Measurements from ENCODE around the gene RFC4. TPM values are rescaled to one million over a fixed set of nuclear protein-coding genes. Genes with fewer than 3 reads are reported as not detected.

The RFC4 gene
- total RNA-seq, 1 donor from 2014 or later = 7.7 TPM

GRCh38 chr3:186787642-186788481 is 18.4 kb downstream of the RFC4 start:
- DNase-seq (ENCODE audit: low read depth in 2 of 2) = no peak

GRCh38 chr3:186786922-186787321 is 19.4 kb downstream of the RFC4 start:
- no peak for DNase-seq (ENCODE audit: low read depth in 2 of 2)

- DNase-seq (ENCODE audit: low read depth in 2 of 2) = no peak
Measured at GRCh38 chr3:186785495-186786018, 20.7 kb downstream of the RFC4 start.

- DNase-seq (ENCODE audit: low read depth in 2 of 2) = no peak
Measured at GRCh38 chr3:186784820-186785494, 21.3 kb downstream of the RFC4 start.

- DNase-seq (ENCODE audit: low read depth in 2 of 2) = peak; percentile 87 to 91
Measured at GRCh38 chr3:186783731-186784515, 22.4 kb downstream of the RFC4 start.

- DNase-seq (ENCODE audit: low read depth in 2 of 2) = peak; percentile 93 to 95
Measured at GRCh38 chr3:186783058-186783730, 23.1 kb downstream of the RFC4 start, which contains the start of gene EIF4A2. Gene EIF4A2 (plus strand): TSS chr3:186783577. CDS start chr3:186783611, 34 bp downstream.

GRCh38 chr3:186782542-186783057 is 23.7 kb downstream of the RFC4 start:
- no peak for DNase-seq (ENCODE audit: low read depth in 2 of 2)

- no peak for DNase-seq (ENCODE audit: low read depth in 2 of 2)
Measured at GRCh38 chr3:186779204-186779603, 27.1 kb downstream of the RFC4 start.

- no peak for DNase-seq (ENCODE audit: low read depth in 2 of 2)
Measured at GRCh38 chr3:186775999-186776398, 30.3 kb downstream of the RFC4 start.

- peak; percentile 58 to 63 for DNase-seq (ENCODE audit: low read depth in 2 of 2)
Measured at GRCh38 chr3:186772701-186773417, 33.4 kb downstream of the RFC4 start.

- no peak for DNase-seq (ENCODE audit: low read depth in 2 of 2)
Measured at GRCh38 chr3:186772281-186772694, 34.0 kb downstream of the RFC4 start.

GRCh38 chr3:186760897-186761447 is 45.3 kb downstream of the RFC4 start:
- DNase-seq (ENCODE audit: low read depth in 2 of 2) = no peak

- DNase-seq (ENCODE audit: low read depth in 2 of 2) = peak in 1 of 2 donors; percentile 27
Measured at GRCh38 chr3:186760141-186760833, 46.0 kb downstream of the RFC4 start.

GRCh38 chr3:186759231-186759930 is 46.9 kb downstream of the RFC4 start:
- no peak for DNase-seq (ENCODE audit: low read depth in 2 of 2)

- no peak for DNase-seq (ENCODE audit: low read depth in 2 of 2)
Measured at GRCh38 chr3:186757686-186758220, 48.5 kb downstream of the RFC4 start.

GRCh38 chr3:186757214-186757613 is 49.1 kb downstream of the RFC4 start:
- no peak for DNase-seq (ENCODE audit: low read depth in 2 of 2)

- DNase-seq (ENCODE audit: low read depth in 2 of 2) = no peak
Measured at GRCh38 chr3:186754871-186755270, 51.4 kb downstream of the RFC4 start.

- DNase-seq (ENCODE audit: low read depth in 2 of 2) = no peak
Measured at GRCh38 chr3:186754006-186754405, 52.3 kb downstream of the RFC4 start.
